Measurements from ENCODE around the gene CXXC1. TPM values are rescaled to one million over a fixed set of nuclear protein-coding genes. Genes with fewer than 3 reads are reported as not detected.

Gene CXXC1
- total and polyA plus RNA-seq, 2 of the 8 experiments (the other 6 are each of a cell fraction or from before 2014, with no cell fraction given): 73.3 to 136 TPM

DNA sequence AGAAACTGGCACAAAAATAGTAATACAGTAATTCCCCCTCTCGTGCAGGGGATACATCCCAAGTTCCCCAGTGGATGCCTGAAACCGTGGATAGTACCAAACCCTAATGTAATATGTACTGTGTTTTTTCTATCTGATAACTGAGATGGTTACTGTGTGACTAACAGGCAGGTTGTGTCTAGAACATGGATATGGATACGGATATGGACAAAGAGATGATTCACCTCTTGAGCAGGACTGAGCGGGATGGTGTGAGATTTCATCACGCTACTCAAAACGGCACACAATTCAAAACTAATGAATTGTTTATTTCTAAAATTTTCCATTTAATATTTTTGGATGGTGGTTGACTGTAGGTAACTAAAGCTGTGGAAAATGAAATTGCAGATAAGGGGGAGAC lies 9.6 kb downstream of the CXXC1 start:
- DNase-seq (ENCODE audit: low read depth in 1 of 2, low spot score in 2 of 2) (no peak), FAIRE-seq (no peak)
- Histone ChIP-seq H3K27me3 (replicated peaks in 1 of 4; ENCODE audit: control insufficient read depth in 3 of 4, extremely low read depth in 1 of 4, insufficient read depth in 3 of 4, low read length in 3 of 4) (no peaks in the 10 kb centered on the region), H3K56ac (replicated peaks; ENCODE audit: insufficient read length, low read depth, low read length) (no peak overlapping the region), H3K9ac (replicated peaks in 1 of 4; ENCODE audit: extremely low read depth in 1 of 4, low read depth in 3 of 4, low read length in 3 of 4) (no peak overlapping the region), H3K9me3 (ENCODE audit: insufficient read depth in 2 of 2, low read depth in 1 of 2, low read length in 1 of 2) (no peaks in the 10 kb centered on the region; a peak in 1 of 4 replicates), H3K4me3 (ENCODE audit: extremely low read depth in 1 of 4, insufficient read depth in 2 of 4, low read depth in 3 of 4, low read length in 4 of 4) (no peak overlapping the region), H4K20me1 (replicated peaks in 1 of 2; ENCODE audit: control insufficient read depth in 1 of 2, insufficient read depth in 2 of 2, low read length in 2 of 2) (peaks cover 3 to 15% of the 10 kb centered on the region in 2 experiments), H3K14ac (ENCODE audit: insufficient read length) (no peak overlapping the region), H4K5ac (ENCODE audit: insufficient read length, low read depth, low read length) (no peak overlapping the region), H3K4me1 (replicated peaks in 1 of 4; ENCODE audit: control insufficient read depth in 3 of 4, insufficient read depth in 4 of 4, low read length in 3 of 4) (peaks cover 0 to 8% (median 3%) of the 10 kb centered on the region in 4 experiments; a peak in 4 of 7 replicates), H2BK120ac (replicated peaks; ENCODE audit: low read depth, low read length) (no peak overlapping the region), H2AFZ (ENCODE audit: low read length) (no peak overlapping the region), H3K23me2 (ENCODE audit: low read depth, low read length) (peaks cover 12% of the 10 kb centered on the region), H3K79me2 (ENCODE audit: control insufficient read depth in 1 of 2, insufficient read depth in 2 of 2, low read length in 2 of 2) (peaks cover 0 to 23% of the 10 kb centered on the region in 2 experiments; a peak in 2 of 4 replicates), H2BK15ac (ENCODE audit: low read length) (no peak overlapping the region), H4K8ac (ENCODE audit: extremely low read depth, insufficient read depth, low read length) (no peak overlapping the region), H3K4ac (replicated peaks; ENCODE audit: insufficient read length, low read depth, low read length) (no peak overlapping the region), H3K36me3 (ENCODE audit: control insufficient read depth in 2 of 4, insufficient read depth in 4 of 4, low read length in 3 of 4) (peaks cover 20 to 47% (median 33%) of the 10 kb centered on the region in 4 experiments), H2BK5ac (ENCODE audit: low read depth, low read length) (no peak overlapping the region), H2BK12ac (ENCODE audit: low read depth, low read length) (no peak overlapping the region), H3K27ac (ENCODE audit: low read depth, low read length) (no peak overlapping the region), H3K4me2 (ENCODE audit: insufficient read depth in 1 of 2, low read depth in 2 of 2, low read length in 2 of 2) (no peak overlapping the region), H2BK20ac (ENCODE audit: low read length) (no peak overlapping the region), H3K79me1 (ENCODE audit: low read depth, low read length) (peaks cover 6% of the 10 kb centered on the region; the same call in 1 of the 2 replicates), H3K23ac (ENCODE audit: insufficient read length) (no peak overlapping the region), H2AK5ac (ENCODE audit: low read depth, low read length) (no peak overlapping the region), H3K18ac (ENCODE audit: extremely low read depth, low read length) (no peak overlapping the region), H4K91ac (replicated peaks; ENCODE audit: insufficient read length, low read length) (no peak overlapping the region)
- ChIA-PET POLR2A (ENCODE audit: partially characterized antibody) (no interaction called here), CTCF (ENCODE audit: partially characterized antibody) (interaction anchor here (0.5 to 2.0 kb wide), 3 partner anchors 9 to 173 kb away, joined by 3 to 11 read pairs (median 7); no protein-coding TSS in a partner anchor)
- 90% methylated on average over 6 of the region's 6 CpGs; no CpG with 5 or more reads in 1 of the 2 experiments for WGBS, 2 experiments (ENCODE audit: extremely low coverage in 1 of 2, insufficient coverage in 1 of 2, insufficient read length in 1 of 2, insufficient replicate concordance in 2 of 2, low coverage in 1 of 2, low lambda C conversion rate in 2 of 2, missing lambda C conversion rate in 1 of 2)
- TF ChIP-seq RFX5 (IDR thresholded peaks at IDR 0.05; ENCODE audit: borderline replicate concordance, low read depth, low read length) (no peak), JUND (IDR thresholded peaks at IDR 0.05; ENCODE audit: low read length) (no peak), BRCA1 (IDR thresholded peaks at IDR 0.05; ENCODE audit: low read depth, low read length) (no peak), KDM4A (IDR thresholded peaks at IDR 0.05; ENCODE audit: low read depth, low read length, severe bottlenecking) (no peak), MAX (IDR thresholded peaks at IDR 0.05) (no peak), POLR2AphosphoS5 (IDR thresholded peaks at IDR 0.05; ENCODE audit: low read depth, low read length) (no peak), CREB1 (IDR thresholded peaks at IDR 0.05) (no peak), GTF2F1 (IDR thresholded peaks at IDR 0.05; ENCODE audit: borderline replicate concordance, low read depth, low read length) (no peak), ATF3 (IDR thresholded peaks at IDR 0.05; ENCODE audit: insufficient read depth, low read depth, low read length) (no peak), POU5F1 (IDR thresholded peaks at IDR 0.05; ENCODE audit: low read depth, low read length) (no peak), TAF7 (optimal IDR thresholded peaks at IDR 0.05; ENCODE audit: borderline replicate concordance, low read depth, low read length) (no peak), NRF1 (IDR thresholded peaks at IDR 0.05; ENCODE audit: low read depth, low read length) (no peak), NANOG (IDR thresholded peaks at IDR 0.05; ENCODE audit: insufficient read depth, low read depth, low read length, poor library complexity, severe bottlenecking) (no peak), YY1 (IDR thresholded peaks at IDR 0.05; ENCODE audit: low read depth, low read length) (no peak)

Data from H1 (cell line).